ENCODE data around the gene RNF130.
"Not testable (repeated sequence)": the region's sequence is repeated elsewhere in the genome, so short reads cannot be mapped to it uniquely, and the experiment has no call there.

The RNF130 gene

GRCh38 chr5:179973391-179973790 is 98.2 kb downstream of the RNF130 start:
- DNase-seq (ENCODE audit: low read depth): no peak

GRCh38 chr5:179969110-179969509 is 102.4 kb downstream of the RNF130 start:
- DNase-seq (ENCODE audit: low read depth): no peak

GRCh38 chr5:179967489-179967888 is 104.1 kb downstream of the RNF130 start:
- no peak for DNase-seq (ENCODE audit: low read depth)

GRCh38 chr5:179964015-179964414 is 107.5 kb downstream of the RNF130 start:
- no peak for DNase-seq (ENCODE audit: low read depth)

GRCh38 chr5:179963375-179963774 is 108.2 kb downstream of the RNF130 start:
- DNase-seq (ENCODE audit: low read depth): no peak

- no peak for DNase-seq (ENCODE audit: low read depth)
Observed at GRCh38 chr5:179960204-179960831, 111.2 kb downstream of the RNF130 start.

- DNase-seq (ENCODE audit: low read depth): no peak
Observed at GRCh38 chr5:179959641-179960040, 111.9 kb downstream of the RNF130 start.

DNA sequence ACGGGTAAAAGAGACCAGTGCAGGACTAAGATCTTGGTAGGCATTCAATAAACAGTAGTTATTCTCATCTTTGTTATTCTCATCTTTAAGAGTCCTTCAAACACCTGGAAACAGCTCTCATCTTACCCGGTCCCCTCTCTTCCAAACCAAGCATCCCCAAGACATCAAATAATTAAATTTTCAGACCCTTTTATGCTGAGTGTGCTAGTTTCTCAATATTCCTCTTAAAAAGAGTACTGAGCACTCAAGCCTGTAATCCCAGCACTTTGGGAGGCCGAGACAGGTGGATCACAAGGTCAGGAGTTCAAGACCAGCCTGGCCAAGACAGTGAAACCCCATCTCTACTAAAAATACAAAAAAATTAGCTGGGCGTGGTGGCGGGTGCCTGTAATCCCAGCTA is 112.4 kb downstream of the RNF130 start:
- not testable (repeated sequence) for DNase-seq (ENCODE audit: low read depth)

- no peak for DNase-seq (ENCODE audit: low read depth)
Observed at GRCh38 chr5:179955630-179956029, 115.9 kb downstream of the RNF130 start.

- DNase-seq (ENCODE audit: low read depth): no peak
Observed at GRCh38 chr5:179955062-179955461, 116.5 kb downstream of the RNF130 start.

DNA sequence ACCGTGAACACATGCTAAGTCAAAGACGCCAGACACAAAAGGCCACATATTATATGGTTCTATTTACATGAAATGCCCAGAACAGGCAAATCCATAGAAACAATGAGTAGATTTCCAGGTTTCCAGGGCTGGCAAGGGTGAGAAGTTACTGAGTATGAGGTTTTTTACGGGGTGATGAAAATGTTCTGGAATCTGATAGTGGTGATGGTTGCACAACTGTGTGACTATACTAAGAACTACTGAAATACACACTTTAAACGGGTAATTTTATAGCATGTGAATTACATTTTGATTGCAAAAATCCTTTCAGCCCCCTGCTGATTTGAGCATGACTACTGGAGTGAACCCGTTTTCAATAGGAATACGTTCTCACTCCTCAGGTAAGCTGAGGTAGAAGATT is 117.1 kb downstream of the RNF130 start:
- peak; percentile 15 for DNase-seq (ENCODE audit: low read depth)

GRCh38 chr5:179953987-179954386 is 117.6 kb downstream of the RNF130 start:
- DNase-seq (ENCODE audit: low read depth): no peak

- no peak for DNase-seq (ENCODE audit: low read depth)
Observed at GRCh38 chr5:179936976-179937681, 134.4 kb downstream of the RNF130 start.

DNA sequence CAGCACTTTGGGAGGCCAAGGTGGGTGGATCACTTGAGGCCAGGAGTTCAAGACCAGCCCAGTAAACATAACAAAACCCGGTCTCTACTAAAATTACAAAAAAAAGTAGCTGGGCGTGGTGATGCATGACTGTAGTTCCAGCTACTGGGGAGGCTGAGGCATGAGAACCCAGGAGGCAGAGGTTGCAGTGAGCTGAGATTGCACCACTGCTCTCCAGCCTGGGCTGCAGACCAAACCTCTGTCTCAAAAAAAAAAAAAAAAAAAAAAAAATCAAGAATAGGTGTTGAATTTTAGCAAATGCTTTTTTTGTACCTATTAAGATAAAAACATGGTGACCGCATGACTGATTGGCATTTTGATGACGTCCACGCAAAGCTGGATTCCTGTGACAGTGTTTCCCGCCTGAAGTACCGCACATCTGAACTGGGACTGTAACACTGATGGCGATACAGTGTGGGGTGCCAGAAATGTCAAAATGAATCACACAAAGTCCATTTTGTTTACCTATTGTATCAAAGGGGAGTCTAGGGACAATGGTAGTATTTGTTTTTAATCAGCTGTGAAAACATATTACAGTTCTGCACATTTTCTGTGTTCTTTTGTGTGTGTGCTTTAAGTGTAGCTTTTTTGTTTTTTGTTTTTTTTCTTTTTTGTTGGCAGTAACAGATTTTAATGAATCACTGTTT is 140.6 kb downstream of the RNF130 start:
- DNase-seq (ENCODE audit: low read depth): no peak

GRCh38 chr5:179927824-179928223 is 143.7 kb downstream of the RNF130 start:
- DNase-seq (ENCODE audit: low read depth): no peak

GRCh38 chr5:179926657-179927056 is 144.9 kb downstream of the RNF130 start:
- DNase-seq (ENCODE audit: low read depth): no peak

GRCh38 chr5:179923436-179923835 is 148.1 kb downstream of the RNF130 start:
- DNase-seq (ENCODE audit: low read depth): no peak

GRCh38 chr5:179920175-179920574 is 151.4 kb downstream of the RNF130 start:
- no peak for DNase-seq (ENCODE audit: low read depth)

GRCh38 chr5:179919487-179920060 is 152.0 kb downstream of the RNF130 start:
- DNase-seq (ENCODE audit: low read depth): no peak

DNA sequence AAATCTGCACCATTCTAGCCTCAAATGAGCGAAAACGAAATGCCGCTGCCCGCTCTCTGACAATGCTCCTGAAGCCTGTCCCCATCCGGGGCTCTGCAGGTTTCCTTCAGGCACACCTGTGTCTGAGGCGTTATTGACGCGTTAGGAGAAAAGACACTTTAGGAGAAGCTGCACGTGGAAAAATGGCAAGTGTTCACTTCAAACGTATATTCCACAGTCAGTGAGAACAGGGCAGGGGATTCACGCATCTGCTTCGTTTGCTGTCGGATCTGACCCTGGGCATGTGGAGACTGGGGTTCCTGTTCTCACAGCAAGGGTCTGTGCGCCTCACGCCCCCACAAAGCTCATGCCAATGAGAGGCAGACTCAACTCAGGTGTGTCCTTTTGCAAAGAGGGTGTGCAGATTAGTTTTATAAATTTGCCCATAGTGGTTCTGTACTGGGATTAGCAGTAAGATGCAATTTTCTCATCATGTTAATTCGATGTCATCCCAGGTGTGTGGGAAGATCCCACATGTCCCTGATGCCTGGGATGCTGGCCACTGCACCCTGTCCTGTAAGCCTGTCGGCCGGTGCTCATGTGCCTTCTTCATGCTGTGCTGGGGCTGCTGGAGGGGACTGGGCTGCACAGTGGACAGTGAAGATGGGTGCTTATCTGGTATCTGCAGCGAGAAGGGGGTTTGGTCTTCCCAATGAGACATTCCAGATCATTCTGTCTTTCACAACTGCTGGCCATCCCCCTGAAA is 152.6 kb downstream of the RNF130 start:
- DNase-seq (ENCODE audit: low read depth): no peak

GRCh38 chr5:179916523-179916922 is 155.0 kb downstream of the RNF130 start:
- no peak for DNase-seq (ENCODE audit: low read depth)

- DNase-seq (ENCODE audit: low read depth): no peak
Observed at GRCh38 chr5:179915406-179915935, 156.1 kb downstream of the RNF130 start.

Measured in HS-5 (cell line).